PC-3 (cell line): Measurements from ENCODE around the gene TFAP2B. TPM values are rescaled to one million over a fixed set of nuclear protein-coding genes. Genes with fewer than 3 reads are reported as not detected.

Source experiments
- ATAC-seq: fragments of 200-7000 bp; cut with Tn5 transposase; 2 replicates; pipeline ENCODE4 v1.9.1; 2020; ENCODE audit warnings: mild to moderate bottlenecking, moderate library complexity
- BruUV-seq: library from RNA; stranded (reverse); fragments of 400-500 nt; replicated peaks from 2 replicates; lab custom pipeline; 2021; lab: Mats Ljungman, UMichigan
- CTCF ChIA-PET: fragments of 300-600 bp; sonication (Branson Sonifier 250); formaldehyde crosslinking; loops from one replicate; lab custom pipeline; 2022; ENCODE audit warnings: antibody characterized with exemption; lab: Charles Lee
- POLR2A ChIA-PET: fragments of 300-600 bp; sonication (Branson Sonifier 250); formaldehyde crosslinking; loops from one replicate; lab custom pipeline; 2022; ENCODE audit warnings: antibody characterized with exemption; ENCODE audit not compliant: unreplicated experiment; lab: Charles Lee
- DNase-seq: peaks from one replicate; pipeline ENCODE4 v3.0.0-alpha.2; 2015
- H2AFZ ChIP-seq: fragments of 300-600 bp; sonication (generic); 2 replicates; pipeline ENCODE4 v1.6.0; 2016; ENCODE audit warnings: antibody characterized with exemption, low read length
- H3F3A ChIP-seq: fragments of 300-600 bp; sonication (generic); one replicate; pipeline ENCODE4 v1.6.0; 2017; ENCODE audit warnings: antibody characterized with exemption, low read length, control low read depth, mild to moderate bottlenecking; ENCODE audit not compliant: unreplicated experiment
- H3K27ac ChIP-seq: fragments of 300-600 bp; sonication (generic); 2 replicates; pipeline ENCODE4 v1.5.1; 2016; ENCODE audit warnings: mild to moderate bottlenecking, low read length
- H3K27me3 ChIP-seq: fragments of 300-600 bp; sonication (generic); 2 replicates; pipeline ENCODE4 v1.6.1; 2016; ENCODE audit warnings: low read length, mixed read lengths
- H3K36me3 ChIP-seq: fragments of 300-600 bp; sonication (generic); 2 replicates; pipeline ENCODE4 v1.6.1; 2016; ENCODE audit warnings: low read depth, mixed run types, low read length, mixed read lengths
- H3K4me1 ChIP-seq: fragments of 300-600 bp; sonication (generic); 2 replicates; pipeline ENCODE4 v1.5.1; 2016; ENCODE audit warnings: low read length; ENCODE audit not compliant: insufficient read depth
- H3K4me2 ChIP-seq: fragments of 300-600 bp; sonication (generic); 2 replicates; pipeline ENCODE4 v1.6.0; 2016; ENCODE audit warnings: low read length
- H3K4me3 ChIP-seq: fragments of 300-600 bp; sonication (generic); 2 replicates; pipeline ENCODE4 v1.5.1; 2016; ENCODE audit warnings: mild to moderate bottlenecking, low read length, mixed read lengths
- H3K79me2 ChIP-seq: fragments of 300-600 bp; sonication (generic); 2 replicates; pipeline ENCODE4 v1.6.1; 2017; ENCODE audit warnings: low read length, mixed read lengths
- H3K9ac ChIP-seq: fragments of 300-600 bp; sonication (generic); 2 replicates; pipeline ENCODE4 v1.6.0; 2016; ENCODE audit warnings: mild to moderate bottlenecking, low read length
- H3K9me2 ChIP-seq: fragments of 300-600 bp; sonication (generic); replicated peaks from 2 replicates; pipeline ENCODE4 v1.6.1; 2016; ENCODE audit warnings: mixed run types, low read length, mixed read lengths
- H3K9me3 ChIP-seq: fragments of 300-600 bp; sonication (generic); 2 replicates; pipeline ENCODE4 v1.6.1; 2016; ENCODE audit warnings: low read length, mixed read lengths
- H4K20me1 ChIP-seq: fragments of 300-600 bp; sonication (generic); 2 replicates; pipeline ENCODE4 v1.6.1; 2016; ENCODE audit warnings: low read length, mixed read lengths
- CTCF ChIP-seq: fragments of 300-600 bp; sonication (generic); conservative IDR thresholded peaks from 2 replicates; pipeline ENCODE4 v1.5.1; 2017; ENCODE audit warnings: antibody characterized with exemption, low read depth, mild to moderate bottlenecking, low read length
- EZH2 ChIP-seq: fragments of 300-600 bp; sonication (generic); IDR thresholded peaks from one replicate; pipeline ENCODE4 v1.6.1; 2017; ENCODE audit warnings: antibody characterized with exemption, mild to moderate bottlenecking, low read length; ENCODE audit not compliant: unreplicated experiment
- EZH2phosphoT487 ChIP-seq: fragments of 300-600 bp; sonication (generic); IDR thresholded peaks from 2 replicates; pipeline ENCODE4 v1.6.1; 2018; ENCODE audit warnings: mild to moderate bottlenecking, antibody characterized with exemption, low read length, borderline replicate concordance
- intact Hi-C: fragments of 100-400 bp; cut with micrococcal nuclease; formaldehyde crosslinking; loops from 2 replicates; pipeline ENCODE4 v1.9.0; 2023
- total RNA-seq: library from RNA; depleted of rRNA; stranded (reverse); fragments of >200 nt; gene quantifications from 2 replicates; pipeline ENCODE4 v1.2.3, GENCODE V29; 2014

The TFAP2B gene
- total RNA-seq, 1 experiment from 2014 or later: not detected

GRCh38 chr6:50853939-50854338 lies 35.3 kb downstream of the TFAP2B start:
- no peaks in the 10 kb centered on the region for H4K20me1 ChIP-seq
- H3K79me2 ChIP-seq: no peaks in the 10 kb centered on the region
- no TSS peak for BruUV-seq
- H3K27ac ChIP-seq: no peak overlapping the region
- ATAC-seq (no peak), DNase-seq (no peak)
- H3K4me2 ChIP-seq: no peak overlapping the region
- no peaks in the 10 kb centered on the region for H3F3A ChIP-seq
- intact Hi-C loops: no loop called here
- TF ChIP-seq EZH2phosphoT487 (no peak), EZH2 (no peak), CTCF (no peak)
- ChIA-PET CTCF (no interaction called here), POLR2A (no interaction called here)
- H3K27me3 ChIP-seq: peaks cover 25% of the 10 kb centered on the region
- no peak overlapping the region for H3K9ac ChIP-seq
- no peaks in the 10 kb centered on the region for H3K4me1 ChIP-seq
- H3K36me3 ChIP-seq: no peaks in the 10 kb centered on the region
- H3K9me2 ChIP-seq: no peaks in the 10 kb centered on the region
- H3K4me3 ChIP-seq: no peak overlapping the region
- H2AFZ ChIP-seq: no peak overlapping the region
- no peaks in the 10 kb centered on the region for H3K9me3 ChIP-seq

- ATAC-seq (no peak), DNase-seq (no peak)
- Histone ChIP-seq H3K36me3 (no peaks in the 10 kb centered on the region), H3K9me3 (no peaks in the 10 kb centered on the region), H4K20me1 (no peaks in the 10 kb centered on the region), H3K9ac (no peak overlapping the region), H3K4me2 (no peak overlapping the region), H2AFZ (no peak overlapping the region), H3K4me1 (no peaks in the 10 kb centered on the region), H3K27ac (no peak overlapping the region), H3F3A (no peaks in the 10 kb centered on the region), H3K27me3 (no peaks in the 10 kb centered on the region), H3K4me3 (no peak overlapping the region), H3K9me2 (no peaks in the 10 kb centered on the region), H3K79me2 (no peaks in the 10 kb centered on the region)
- intact Hi-C loops: no loop called here
- CTCF ChIA-PET: interaction anchor here (0.6 kb wide), 1 partner anchor 1293 kb away, joined by 7 read pairs; no protein-coding TSS in a partner anchor
- POLR2A ChIA-PET: no interaction called here
- no TSS peak for BruUV-seq
- TF ChIP-seq EZH2phosphoT487 (no peak), CTCF (no peak), EZH2 (no peak)
Measured at GRCh38 chr6:50861692-50862091, 43.0 kb downstream of the TFAP2B start.

- Histone ChIP-seq H3K9me2 (no peaks in the 10 kb centered on the region), H2AFZ (no peak overlapping the region), H3K36me3 (no peaks in the 10 kb centered on the region), H3F3A (no peaks in the 10 kb centered on the region), H3K4me2 (no peak overlapping the region), H4K20me1 (no peaks in the 10 kb centered on the region), H3K4me1 (no peaks in the 10 kb centered on the region), H3K9ac (no peak overlapping the region), H3K27me3 (no peaks in the 10 kb centered on the region), H3K4me3 (no peak overlapping the region), H3K79me2 (no peaks in the 10 kb centered on the region), H3K9me3 (no peaks in the 10 kb centered on the region), H3K27ac (no peak overlapping the region)
- BruUV-seq: no TSS peak
- POLR2A ChIA-PET: no interaction called here
- DNase-seq: no peak
- CTCF ChIA-PET: no interaction called here
- no peak for TF ChIP-seq EZH2
- no peak for TF ChIP-seq CTCF
- no peak for TF ChIP-seq EZH2phosphoT487
- no peak for ATAC-seq
- intact Hi-C loops: no loop called here
Measured at GRCh38 chr6:50862176-50862575, 43.5 kb downstream of the TFAP2B start.
